HG03108 (cell line): ENCODE results near the gene NAGK.
"Not testable (repeated sequence)": the region's sequence is repeated elsewhere in the genome, so short reads cannot be mapped to it uniquely, and the experiment has no call there.

Experiments
- ATAC-seq: cut with Tn5 transposase; IDR thresholded peaks from one replicate; pipeline ENCODE4 v1.9.1; 2021; ENCODE audit warnings: moderate library complexity; ENCODE audit not compliant: unreplicated experiment

The NAGK gene

DNA sequence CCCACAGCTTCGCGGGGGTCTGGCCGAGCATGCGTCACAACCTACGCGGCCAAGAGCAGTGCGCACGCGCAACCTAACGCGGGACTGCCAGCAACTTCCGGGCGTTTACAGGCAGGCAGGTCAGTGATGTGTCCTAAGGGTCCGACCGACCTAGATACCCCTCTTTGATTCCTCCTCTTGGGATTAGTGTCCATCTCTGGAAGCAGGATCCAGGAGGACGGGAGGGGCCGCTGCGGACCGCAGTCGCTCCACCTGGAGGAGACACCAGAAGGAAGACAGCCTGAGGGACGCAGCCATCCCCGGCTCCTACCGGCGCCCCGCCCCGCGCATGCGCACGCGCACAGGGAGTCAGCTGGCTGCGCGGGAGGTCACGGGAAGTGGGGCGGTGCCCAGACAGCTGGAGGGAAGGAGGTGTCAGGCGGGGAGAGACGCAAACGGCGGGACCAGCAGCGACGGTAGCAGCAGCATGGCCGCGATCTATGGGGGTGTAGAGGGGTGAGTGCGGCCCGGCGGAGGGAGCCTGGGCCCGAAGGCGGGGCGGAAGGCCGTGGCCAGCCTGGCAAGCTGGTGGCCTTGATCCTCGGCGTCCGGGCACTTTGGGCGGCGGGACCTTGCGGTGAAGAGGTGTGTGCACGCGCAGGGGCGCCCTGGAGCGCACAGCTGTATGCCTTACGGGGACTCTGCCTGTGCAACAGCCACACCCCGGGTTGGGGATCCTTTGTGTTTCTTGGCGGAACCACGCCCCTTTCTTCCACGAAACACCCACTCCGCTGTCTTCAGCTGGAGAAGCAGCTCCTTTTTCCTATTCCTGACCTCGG, at the start of gene NAGK:
Gene NAGK, plus strand, starts transcription at position 431 of the 818 bp plus-strand sequence. Its CDS starts 36 bp downstream, at position 467.
- ATAC-seq, result peak; percentile 53

DNA sequence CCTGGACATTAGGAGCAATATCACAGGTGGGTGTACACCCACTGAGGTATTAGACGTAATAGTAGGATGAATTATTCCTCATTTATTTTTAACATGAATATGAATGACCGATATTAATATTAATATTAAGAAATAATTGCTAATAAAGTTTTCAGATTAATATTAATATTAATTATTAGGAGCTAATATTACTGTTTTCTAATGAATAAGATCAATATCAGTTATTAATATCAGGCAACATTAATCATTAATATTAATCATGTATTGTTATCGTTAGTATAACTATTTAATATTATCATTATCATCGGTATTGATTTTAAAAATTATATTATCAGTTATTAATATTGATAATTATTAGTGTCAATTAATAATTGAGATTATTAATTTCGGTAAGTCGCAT, 48.5 kb upstream of the NAGK start:
- not testable (repeated sequence) for ATAC-seq

DNA sequence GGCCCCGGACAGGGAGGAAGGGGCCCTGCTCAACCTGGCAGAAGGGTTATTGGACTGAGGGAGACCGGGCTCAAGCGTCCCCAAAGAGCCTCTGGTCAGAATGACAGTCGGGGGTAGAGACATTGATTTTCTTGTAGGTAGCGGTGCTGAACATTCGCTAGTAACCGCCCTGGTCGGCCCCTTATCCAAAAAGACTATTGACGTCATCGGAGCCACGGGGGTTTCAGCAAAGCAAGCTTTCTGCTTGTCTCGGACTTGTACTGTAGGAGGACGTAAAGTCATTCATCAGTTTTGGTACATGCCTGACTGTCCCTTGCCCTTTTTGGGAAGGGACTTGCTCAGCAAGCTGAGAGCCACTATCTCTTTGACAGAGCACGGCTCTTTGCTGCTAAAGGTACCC, 47.1 kb upstream of the NAGK start:
- ATAC-seq, result not testable (repeated sequence)

DNA sequence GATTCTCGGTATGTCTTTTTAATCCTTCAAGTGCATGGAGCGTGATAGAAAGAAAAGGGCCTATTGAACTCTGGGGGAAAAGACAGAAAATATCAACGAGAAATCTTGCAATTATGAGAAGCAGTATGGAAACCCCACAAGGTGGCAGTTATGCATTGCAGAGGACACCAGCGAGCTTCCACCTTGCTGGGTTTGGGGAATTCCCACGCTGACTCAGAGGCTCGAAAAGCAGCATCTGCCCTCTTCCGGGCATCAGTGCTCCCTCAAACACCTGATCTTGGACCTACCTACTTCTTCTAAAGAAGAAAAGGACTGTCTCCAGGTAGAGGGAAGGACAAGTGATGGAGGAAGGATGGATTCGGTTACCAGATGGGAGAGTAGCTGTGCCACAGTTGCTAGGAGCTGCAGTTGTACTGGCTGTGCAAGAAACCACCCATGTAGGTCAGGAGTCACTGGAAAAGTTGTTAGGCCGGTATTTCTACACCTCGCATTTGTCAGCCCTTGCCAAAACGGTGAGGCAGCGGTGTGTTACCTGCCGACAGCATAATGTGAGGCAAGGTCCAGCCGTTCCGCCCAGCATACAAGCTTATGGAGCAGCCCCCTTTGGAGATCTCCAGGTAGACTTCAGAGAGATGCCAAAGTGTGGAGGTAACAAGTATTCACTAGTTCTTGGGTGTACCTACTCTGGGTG, 44.8 kb upstream of the NAGK start:
- ATAC-seq, result not testable (repeated sequence)

DNA sequence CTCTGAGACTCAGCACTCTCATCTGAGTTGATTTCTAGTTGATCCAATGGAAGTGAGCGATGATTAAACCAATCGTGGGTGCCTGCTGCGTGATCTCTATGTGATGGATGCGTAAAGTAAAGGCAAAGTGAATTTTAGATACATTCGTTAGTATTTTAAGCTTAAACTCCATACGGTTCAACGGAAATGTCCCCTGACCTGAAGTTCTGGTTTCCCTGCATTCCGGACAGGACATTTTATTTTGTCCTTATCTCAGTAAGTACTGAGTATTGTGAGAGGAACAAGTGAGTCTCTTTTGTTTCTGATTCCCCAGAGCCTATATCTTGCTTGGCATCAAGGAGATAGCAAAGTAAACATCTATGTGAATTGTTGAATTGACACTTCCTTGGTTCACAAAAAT, 32.2 kb upstream of the NAGK start:
- ATAC-seq, result not testable (repeated sequence)

DNA sequence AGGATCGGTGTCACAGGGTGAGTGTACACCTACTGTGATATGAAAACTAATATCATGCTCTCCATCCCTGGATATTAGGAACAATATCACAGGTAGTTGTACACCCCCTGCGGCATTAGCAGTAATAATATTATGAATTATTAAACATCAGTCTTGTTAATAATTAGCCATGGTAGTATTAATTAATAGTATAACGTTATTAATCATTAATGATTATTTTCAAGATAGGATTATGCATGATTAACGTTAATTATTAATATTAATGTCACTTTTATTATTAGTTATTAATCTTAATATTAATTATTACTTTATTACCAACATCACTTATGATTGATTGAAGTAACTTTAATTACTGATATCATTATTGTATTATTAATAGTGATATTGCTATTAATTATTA, 26.2 kb upstream of the NAGK start:
- ATAC-seq, result no peak

DNA sequence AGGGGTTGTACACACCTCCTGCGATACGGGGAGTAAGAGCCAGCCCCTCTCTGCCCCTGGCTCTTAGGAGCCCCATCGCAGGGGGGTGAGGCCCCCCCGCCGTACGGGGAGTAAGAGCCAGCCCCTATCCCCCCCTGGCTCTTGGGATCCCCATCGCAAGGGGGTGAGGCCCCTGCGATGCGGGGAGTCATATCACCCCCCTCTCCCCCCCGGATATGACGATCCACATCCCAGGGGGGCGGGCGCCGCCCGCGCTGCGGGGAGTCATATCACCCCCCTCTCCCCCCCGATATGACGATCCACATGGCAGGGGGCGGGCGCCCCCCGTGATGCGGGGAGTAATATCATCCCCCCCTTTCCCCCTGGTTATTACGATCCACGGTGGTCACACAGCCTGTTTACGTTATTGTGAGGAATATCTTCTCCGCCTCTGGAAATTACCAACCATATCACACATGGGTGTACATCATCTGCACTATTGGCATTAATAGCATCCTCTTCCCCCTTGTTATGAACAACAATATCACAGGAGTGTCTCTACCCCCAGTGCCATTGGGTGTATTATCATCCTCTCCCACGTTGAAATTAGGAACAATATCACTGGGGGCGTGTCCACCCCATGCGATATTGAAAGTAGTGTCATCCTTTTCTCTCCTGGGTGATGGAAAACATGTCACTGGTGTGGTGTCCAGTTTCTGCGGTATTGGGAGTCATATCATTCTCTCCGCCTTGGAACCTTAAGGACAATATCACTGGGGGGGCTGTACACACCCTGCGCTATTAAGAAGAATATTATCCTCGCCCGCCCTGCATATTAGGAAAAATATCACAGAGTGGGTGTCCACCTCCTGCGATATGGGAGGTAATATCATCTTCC, 24.7 kb upstream of the NAGK start:
- no peak for ATAC-seq

DNA sequence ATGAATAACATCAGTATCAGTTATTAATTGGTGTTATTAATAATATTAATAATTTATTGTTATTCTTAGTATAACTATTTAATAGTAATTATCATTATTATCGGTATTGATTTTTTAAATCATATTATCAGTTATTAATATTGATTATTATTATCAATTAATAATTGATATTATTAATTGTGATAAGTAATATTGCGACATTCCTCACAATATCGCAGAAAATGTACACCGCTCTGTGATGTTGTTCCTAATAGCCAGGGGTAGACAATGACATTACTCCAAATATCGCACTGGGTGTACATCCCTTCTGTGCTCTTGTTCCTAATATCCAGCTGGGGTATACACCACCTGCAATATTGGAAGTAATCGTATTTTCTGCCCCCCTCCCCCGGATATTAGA, 23.3 kb upstream of the NAGK start:
- ATAC-seq, result no peak

DNA sequence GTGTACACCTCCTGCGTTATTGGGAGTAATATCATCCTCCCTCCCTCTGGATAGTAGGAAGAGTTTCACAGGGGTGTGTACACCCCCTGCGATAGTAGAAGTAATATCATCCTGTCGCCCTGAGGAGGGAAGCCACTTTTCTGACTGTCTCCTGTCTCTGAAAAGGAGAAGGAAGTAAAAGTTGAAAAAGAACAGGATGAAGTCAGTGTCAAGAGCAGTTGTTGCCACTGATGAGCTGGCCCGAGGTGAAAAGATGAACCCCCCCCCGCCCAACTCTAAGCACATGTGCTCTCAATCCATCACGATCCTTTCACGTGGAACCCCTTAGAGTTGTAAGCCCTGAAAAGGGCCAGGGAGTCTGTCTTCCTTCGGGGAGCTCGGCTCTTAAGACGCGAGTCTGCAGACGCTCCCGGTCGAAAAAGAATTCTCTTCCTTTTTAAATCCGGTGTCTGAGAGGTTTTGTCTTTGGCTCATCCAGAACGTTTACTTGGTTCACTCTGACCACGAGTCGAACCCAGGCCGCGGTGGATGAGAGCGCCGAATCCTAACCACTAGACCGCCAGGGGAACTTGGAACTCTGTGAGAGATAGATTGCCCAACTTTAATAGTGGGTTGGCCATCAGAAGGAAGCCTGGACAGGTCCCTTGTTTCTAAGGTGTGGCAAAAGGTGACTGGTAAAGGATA, 22.4 kb upstream of the NAGK start:
- ATAC-seq, result no peak

DNA sequence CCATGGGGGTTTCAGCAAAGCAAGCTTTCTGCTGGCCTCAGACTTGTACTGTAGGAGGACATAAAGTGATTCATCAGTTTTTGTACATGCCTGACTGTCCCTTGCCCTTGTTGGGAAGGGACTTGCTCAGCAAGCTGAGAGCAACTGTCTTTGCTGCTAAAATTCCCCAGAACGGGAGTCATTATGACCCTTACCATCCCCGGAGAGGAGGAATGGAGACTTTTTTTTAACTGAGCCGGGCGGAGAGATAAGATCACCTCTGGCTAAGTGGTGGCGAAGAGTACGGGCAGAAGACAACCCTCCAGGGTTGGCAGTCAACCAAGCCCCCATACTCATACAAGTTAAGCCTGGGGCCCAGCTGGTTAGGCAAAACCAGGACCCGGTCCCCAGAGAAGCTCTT, 20.4 kb upstream of the NAGK start:
- no peak for ATAC-seq

DNA sequence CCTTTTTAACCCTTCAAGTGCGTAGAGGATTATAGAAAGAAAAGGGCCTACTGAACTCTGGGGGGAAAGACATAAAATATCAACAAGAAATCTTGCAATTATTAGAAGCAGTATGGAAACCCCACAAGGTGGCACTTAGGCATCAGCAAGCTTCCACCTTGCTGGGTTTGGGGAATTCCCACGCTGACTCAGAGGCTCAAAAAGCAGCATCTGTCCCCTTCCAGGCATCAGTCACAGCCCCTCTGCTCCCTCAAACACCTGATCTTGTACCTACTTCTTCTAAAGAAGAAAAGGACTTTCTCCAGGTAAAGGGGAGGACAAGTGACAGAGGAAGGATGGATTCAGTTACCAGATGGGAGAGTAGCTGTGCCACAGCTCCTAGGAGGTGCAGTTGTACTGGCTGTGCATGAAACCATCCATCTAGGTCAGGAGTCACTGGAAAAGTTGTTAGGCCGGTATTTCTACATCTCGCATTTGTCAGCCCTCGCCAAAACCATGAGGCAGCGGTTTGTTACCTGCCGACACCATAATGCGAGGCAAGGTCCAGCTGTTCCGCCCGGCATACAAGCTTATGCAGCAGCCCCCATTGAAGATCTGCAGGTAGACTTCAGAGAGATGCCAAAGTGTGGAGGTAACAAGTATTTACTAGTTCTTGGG, 18.6 kb upstream of the NAGK start:
- not testable (repeated sequence) for ATAC-seq

DNA sequence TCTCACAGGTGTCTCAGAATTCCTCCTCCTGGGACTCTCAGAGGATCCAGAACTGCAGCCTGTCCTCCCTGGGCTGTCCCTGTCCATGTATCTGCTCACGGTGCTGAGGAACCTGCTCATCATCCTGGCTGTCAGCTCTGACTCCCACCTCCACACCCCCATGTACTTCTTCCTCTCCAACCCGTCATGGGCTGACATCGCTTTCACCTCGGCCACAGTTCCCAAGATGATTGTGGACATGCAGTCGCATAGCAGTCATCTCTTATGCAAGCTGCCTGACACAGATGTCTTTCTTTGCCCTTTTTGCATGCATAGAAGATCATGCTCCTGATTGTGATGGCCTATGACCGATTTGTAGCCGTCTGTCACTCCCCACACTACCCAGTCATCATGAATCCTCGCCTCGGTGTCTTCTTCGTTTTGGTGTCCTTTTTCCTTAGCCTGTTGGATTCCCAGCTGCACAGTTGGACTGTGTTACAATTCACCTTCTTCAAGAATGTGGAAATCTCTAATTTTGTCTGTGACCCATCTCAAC, 13.2 kb upstream of the NAGK start:
- not testable (repeated sequence) for ATAC-seq

DNA sequence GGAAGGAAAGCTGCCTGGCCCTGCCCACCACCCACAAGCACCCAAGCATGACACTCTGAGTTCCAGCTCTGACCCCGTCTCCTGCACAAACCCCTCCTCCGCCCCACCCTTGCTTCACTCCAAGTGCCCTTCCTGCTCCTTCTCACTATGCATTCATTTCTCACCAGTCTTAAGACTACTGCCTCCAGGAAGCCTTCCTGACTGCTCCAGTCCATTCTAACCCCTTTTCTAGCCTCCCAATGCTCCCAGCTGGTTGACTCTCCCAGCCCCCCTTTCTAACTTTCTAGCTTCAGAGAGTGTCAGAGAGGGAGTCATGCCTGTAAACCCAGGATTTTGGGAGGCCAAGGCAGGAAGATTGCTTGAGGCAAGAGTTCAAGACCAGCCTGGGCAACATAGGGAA, 8.2 kb upstream of the NAGK start:
- no peak for ATAC-seq

DNA sequence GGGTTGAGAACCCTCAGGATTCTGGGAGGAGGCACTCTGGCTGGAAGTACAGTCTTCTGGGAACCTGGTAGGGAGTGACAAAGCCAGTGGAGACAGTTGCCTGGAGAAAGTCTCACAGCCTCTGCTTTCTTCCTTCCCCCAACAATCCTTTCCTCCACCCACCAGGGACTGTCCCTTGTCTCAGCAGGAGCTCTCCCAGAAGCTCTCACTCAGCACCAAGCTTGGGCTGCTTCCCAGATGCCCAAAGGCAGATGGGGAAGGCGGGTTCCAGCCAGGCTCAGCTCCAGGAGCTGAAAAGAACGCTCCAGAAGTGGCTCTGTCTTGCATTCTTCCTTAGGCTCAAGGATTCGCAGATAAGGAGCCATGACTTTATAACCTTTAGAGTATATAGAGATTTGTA, 7.6 kb upstream of the NAGK start:
- ATAC-seq, result no peak

DNA sequence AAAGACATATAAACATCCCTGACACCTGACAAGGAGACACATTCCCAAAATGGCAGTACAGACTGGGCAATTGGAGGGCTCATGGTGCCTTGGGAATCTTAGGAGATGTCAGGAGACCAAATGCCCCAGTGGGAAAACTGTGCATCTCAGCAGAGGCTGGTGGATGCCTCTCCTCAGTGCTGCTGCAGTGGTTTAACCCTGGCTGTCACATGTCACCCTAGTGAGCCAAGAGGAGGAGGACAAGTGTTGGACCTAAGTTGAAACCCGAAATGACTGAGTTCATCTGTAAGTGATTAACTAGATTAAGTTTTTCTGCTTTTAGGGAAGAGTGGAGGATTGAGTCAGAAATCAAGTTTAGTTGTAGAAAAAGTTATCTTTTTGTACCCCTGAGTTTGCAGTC, 5.2 kb upstream of the NAGK start:
- no peak for ATAC-seq

DNA sequence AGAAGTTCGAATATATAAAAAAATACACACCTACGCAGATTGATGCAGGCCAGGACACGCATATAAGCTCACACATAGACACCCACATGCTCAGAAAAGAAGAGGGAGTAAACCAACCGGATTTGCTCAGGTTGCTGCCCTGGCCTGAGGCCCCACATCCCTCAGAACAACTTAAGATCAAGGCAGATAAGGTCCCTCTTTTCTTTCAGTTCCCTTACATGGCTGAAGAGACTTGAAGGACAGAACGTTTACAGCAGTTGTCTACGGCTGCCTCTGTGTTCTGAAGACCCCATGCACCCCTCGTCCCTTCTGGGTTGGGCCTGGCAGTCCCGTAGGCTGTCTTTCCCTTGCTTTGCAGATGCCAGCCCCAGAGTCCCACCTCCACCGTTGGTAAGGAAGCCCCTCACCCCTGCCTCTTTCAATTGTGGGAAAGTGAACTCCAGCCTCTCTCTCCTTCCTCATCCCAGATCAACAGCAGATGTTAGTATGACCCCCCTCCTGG, 4.3 kb upstream of the NAGK start:
- ATAC-seq, result no peak

DNA sequence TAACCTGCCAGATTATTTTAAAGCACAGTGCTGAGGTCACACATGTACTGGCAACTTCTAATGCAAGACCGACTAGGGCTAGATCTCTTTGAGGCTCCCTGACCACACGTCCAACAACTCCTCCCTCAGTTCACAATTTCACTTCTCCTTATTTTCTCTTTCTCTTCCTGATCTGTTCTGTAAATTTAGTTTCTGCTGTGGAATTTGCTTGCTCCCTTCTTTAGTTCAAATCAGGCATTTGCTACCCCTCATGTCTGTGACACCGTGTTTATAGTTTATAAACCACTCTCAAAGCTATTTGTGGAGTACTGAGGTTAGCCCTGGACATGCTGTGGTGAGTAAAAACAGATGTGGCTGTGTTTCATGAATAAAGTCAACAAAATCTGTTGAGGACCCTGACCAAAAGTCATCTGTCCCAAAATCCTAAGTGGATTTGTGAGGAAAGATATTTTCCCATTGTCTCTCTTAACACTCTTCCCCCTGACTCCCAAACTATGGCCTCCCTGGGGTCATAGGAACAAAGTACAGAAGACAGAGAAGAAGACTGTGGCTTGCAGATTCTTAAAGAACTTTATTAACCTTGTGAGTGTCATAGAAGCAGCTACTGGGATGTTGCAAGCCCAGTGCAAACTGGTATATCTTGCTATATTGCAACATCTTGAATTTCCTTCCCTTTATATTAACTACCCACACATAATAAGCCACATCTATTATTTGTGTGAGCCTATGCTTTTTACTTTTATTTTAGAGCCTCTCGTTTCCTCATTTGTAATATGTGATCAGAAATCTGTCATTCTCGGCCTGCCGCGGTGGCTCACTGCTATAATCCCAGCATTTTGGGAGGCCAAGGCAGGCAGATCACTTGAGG, 3.5 kb upstream of the NAGK start:
- ATAC-seq, result peak; percentile 26

DNA sequence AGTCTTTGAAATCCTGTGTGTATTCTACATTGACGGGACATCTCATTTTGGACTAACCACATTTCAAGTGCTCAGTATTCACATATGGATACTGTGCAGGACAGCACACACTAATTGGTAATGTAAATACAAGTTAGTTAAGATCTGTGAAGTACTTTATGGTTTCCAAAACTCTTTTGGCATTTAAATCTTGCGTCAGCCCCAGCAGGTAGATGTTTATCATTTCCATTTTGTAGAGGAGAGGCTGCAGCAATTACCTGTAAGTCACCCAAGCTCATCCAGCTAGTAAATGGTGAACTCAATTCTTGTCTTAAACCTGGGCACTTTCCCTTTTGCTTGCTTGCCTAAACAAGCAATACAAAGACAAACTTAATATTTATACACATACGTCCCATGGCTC, 1.6 kb upstream of the NAGK start:
- ATAC-seq, result no peak
